HepG2 (cell line): Measurements from ENCODE around the gene TNS4. TPM values are rescaled to one million over a fixed set of nuclear protein-coding genes. Genes with fewer than 3 reads are reported as not detected.

ENCODE experiments used
- BRD4 ChIP-seq: sonication (generic); formaldehyde crosslinking; IDR thresholded peaks from 2 replicates; pipeline ENCODE4 v1.4.0; 2020; ENCODE audit warnings: missing genetic modification reagents
- DMAP1 ChIP-seq: IDR thresholded peaks from 2 replicates; pipeline ENCODE4 v1.6.1; 2016
- ETV5 ChIP-seq: IDR thresholded peaks from 2 replicates; pipeline ENCODE4 v1.6.1; 2018; ENCODE audit warnings: missing biosample characterization, missing genetic modification reagents, inconsistent platforms, borderline replicate concordance
- MEF2D ChIP-seq: sonication (generic); formaldehyde crosslinking; IDR thresholded peaks from 2 replicates; pipeline ENCODE4 v1.5.1; 2020; ENCODE audit warnings: mild to moderate bottlenecking, missing genetic modification reagents
- NR1H2 ChIP-seq: sonication (generic); formaldehyde crosslinking; IDR thresholded peaks from 2 replicates; pipeline ENCODE4 v1.8.1; 2022; ENCODE audit warnings: low read depth, missing genetic modification reagents, borderline replicate concordance
- SMAD9 ChIP-seq: sonication (generic); formaldehyde crosslinking; IDR thresholded peaks from 2 replicates; pipeline ENCODE4 v1.5.1; 2020; ENCODE audit warnings: mild to moderate bottlenecking, missing genetic modification reagents
- TMF1 ChIP-seq: sonication (generic); formaldehyde crosslinking; IDR thresholded peaks from 2 replicates; pipeline ENCODE4 v1.8.1; 2022; ENCODE audit warnings: low read depth, missing genetic modification reagents
- ZBTB37 ChIP-seq: sonication (generic); formaldehyde crosslinking; IDR thresholded peaks from 2 replicates; pipeline ENCODE4 v1.4.0; 2020; ENCODE audit warnings: mild to moderate bottlenecking, missing genetic modification reagents
- ZEB1 ChIP-seq: IDR thresholded peaks from 2 replicates; pipeline ENCODE4 v1.6.1; 2012; ENCODE audit warnings: mild to moderate bottlenecking, low read depth, inconsistent platforms; ENCODE audit not compliant: insufficient replicate concordance
- ZFX ChIP-seq: sonication (generic); formaldehyde crosslinking; IDR thresholded peaks from 2 replicates; pipeline ENCODE4 v1.4.0; 2020; ENCODE audit warnings: mild to moderate bottlenecking, low read depth, missing genetic modification reagents, moderate library complexity
- ZNF33B ChIP-seq: sonication (generic); formaldehyde crosslinking; IDR thresholded peaks from 2 replicates; pipeline ENCODE4 v1.5.1; 2020; ENCODE audit warnings: mild to moderate bottlenecking, missing genetic modification reagents
- ZNF44 ChIP-seq: sonication (generic); formaldehyde crosslinking; IDR thresholded peaks from 2 replicates; pipeline ENCODE4 v1.5.1; 2020; ENCODE audit warnings: mild to moderate bottlenecking, missing genetic modification reagents
- ZNF510 ChIP-seq: sonication (generic); formaldehyde crosslinking; IDR thresholded peaks from 2 replicates; pipeline ENCODE4 v1.4.0; 2020; ENCODE audit warnings: low read depth, mild to moderate bottlenecking, missing genetic modification reagents
- ZNF563 ChIP-seq: sonication (generic); formaldehyde crosslinking; IDR thresholded peaks from 2 replicates; pipeline ENCODE4 v1.8.0; 2022; ENCODE audit warnings: mild to moderate bottlenecking, moderate library complexity, missing genetic modification reagents
- ZNF709 ChIP-seq: sonication (generic); formaldehyde crosslinking; IDR thresholded peaks from 2 replicates; pipeline ENCODE4 v1.5.0; 2020; ENCODE audit warnings: mild to moderate bottlenecking, missing genetic modification reagents
- ZNF737 ChIP-seq: sonication (generic); formaldehyde crosslinking; IDR thresholded peaks from 2 replicates; pipeline ENCODE4 v1.5.0; 2020; ENCODE audit warnings: missing genetic modification reagents, mild to moderate bottlenecking, borderline replicate concordance
- ZNF770 ChIP-seq: sonication (generic); formaldehyde crosslinking; IDR thresholded peaks from 2 replicates; pipeline ENCODE4 v1.5.0; 2020; ENCODE audit warnings: mild to moderate bottlenecking, missing genetic modification reagents
- ZNF781 ChIP-seq: sonication (generic); formaldehyde crosslinking; IDR thresholded peaks from 2 replicates; pipeline ENCODE4 v1.5.1; 2020; ENCODE audit warnings: borderline replicate concordance, mild to moderate bottlenecking, missing genetic modification reagents; ENCODE audit errors: not compliant biosample characterization
- polyA plus RNA-seq, 8 experiments: library from polyadenylated mRNA; depleted of rRNA in 3 of 8; stranded (reverse) in 7 of 8; unstranded in 1 of 8; fragments of >200 nt; fragmentation: Illumina TruSeq in 4 of 8; extraction: Trizol in 4 of 8; gene quantifications; 2 replicates each; pipeline versions ENCODE4 v1.2.1 to v1.2.3, GENCODE V29; 2011 to 2016; ENCODE audit warnings: low read depth in 4 of 8, missing spikeins in 1 of 8, mixed read lengths in 1 of 8; ENCODE audit not compliant: insufficient read depth in 1 of 8
- total RNA-seq, 5 experiments: library from RNA; depleted of rRNA; stranded (reverse); fragments of >200 nt; fragmentation: Illumina TruSeq; extraction: Trizol; gene quantifications; 2 replicates each; pipeline ENCODE4 v1.2.3, GENCODE V29; 2016; ENCODE audit warnings: low read depth in 1 of 5
- TF ChIP-seq, protein P1 (sequence below): sonication (generic); formaldehyde crosslinking; IDR thresholded peaks from 2 replicates; pipeline ENCODE4 v1.4.0; 2020; ENCODE audit warnings: missing genetic modification reagents, mild to moderate bottlenecking, borderline replicate concordance
- TF ChIP-seq, protein P2 (sequence below), 2 experiments: IDR thresholded peaks; 2 replicates each; pipeline ENCODE4 v1.6.1; 2011 to 2012; ENCODE audit warnings: low read length in 2 of 2, borderline replicate concordance in 1 of 2, low read depth in 1 of 2, mild to moderate bottlenecking in 1 of 2, moderate library complexity in 1 of 2

Gene TNS4
- total and polyA plus RNA-seq, 2 of the 13 experiments (the other 11 are each of a cell fraction or from before 2014, with no cell fraction given): 0.58 to 2.1 TPM

DNA sequence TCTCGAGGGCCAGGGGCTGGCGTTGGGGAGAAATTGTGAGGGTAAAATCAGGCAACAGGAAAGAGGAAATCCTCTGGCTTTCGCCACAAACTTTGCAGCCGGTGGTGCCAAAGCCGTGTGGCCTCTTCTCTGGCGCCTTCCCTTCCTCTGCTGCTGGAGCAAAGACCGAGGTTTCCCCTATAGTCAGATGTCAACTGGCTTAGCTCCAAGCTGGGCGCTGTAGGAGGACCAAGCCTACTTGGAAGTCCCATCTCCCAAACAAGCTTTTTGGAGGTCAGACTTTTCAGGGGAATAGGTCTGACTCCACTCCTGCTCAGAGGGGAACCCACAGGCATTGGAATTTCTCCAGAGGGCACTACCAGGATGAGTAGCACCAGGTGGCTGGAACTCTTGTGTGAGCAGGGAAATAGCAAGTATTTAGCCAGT lies 53.2 kb downstream of the TNS4 start (continued):
- TF ChIP-seq ZBTB37 (CRISPR knock-in tag) (0 out of 2 replicates have a peak, but pooled peaks have one; percentile 81), TMF1 (0 out of 2 replicates have a peak, but pooled peaks have one; percentile 24), ZNF781 (CRISPR knock-in tag) (peak; percentile 88), ZNF737 (CRISPR knock-in tag) (0 out of 2 replicates have a peak, but pooled peaks have one; percentile 8), ETV5 (CRISPR knock-in tag) (0 out of 2 replicates have a peak, but pooled peaks have one; percentile 14), ZNF33B (peak; percentile 51; the same call in 1 of the 2 replicates), ZNF770 (CRISPR knock-in tag) (peak; percentile 10; the same call in 1 of the 2 replicates), NR1H2 (CRISPR knock-in tag) (peak; percentile 25; the same call in 1 of the 2 replicates), ZEB1 (peak; percentile 72), BRD4 (CRISPR knock-in tag) (0 out of 2 replicates have a peak, but pooled peaks have one; percentile 10), SMAD9 (CRISPR knock-in tag) (peak; percentile 56), ZNF44 (CRISPR knock-in tag) (peak; percentile 89), DMAP1 (CRISPR knock-in tag) (peak; percentile 6; the same call in 1 of the 2 replicates), ZNF563 (CRISPR knock-in tag) (peak; percentile 54; the same call in 1 of the 2 replicates), ZNF709 (CRISPR knock-in tag) (peak; percentile 94), ZFX (CRISPR knock-in tag) (peak; percentile 15; the same call in 1 of the 2 replicates), ZNF510 (peak; percentile 18; the same call in 1 of the 2 replicates), MEF2D (0 out of 2 replicates have a peak, but pooled peaks have one; percentile 16)
- TF ChIP-seq, protein P1, sequence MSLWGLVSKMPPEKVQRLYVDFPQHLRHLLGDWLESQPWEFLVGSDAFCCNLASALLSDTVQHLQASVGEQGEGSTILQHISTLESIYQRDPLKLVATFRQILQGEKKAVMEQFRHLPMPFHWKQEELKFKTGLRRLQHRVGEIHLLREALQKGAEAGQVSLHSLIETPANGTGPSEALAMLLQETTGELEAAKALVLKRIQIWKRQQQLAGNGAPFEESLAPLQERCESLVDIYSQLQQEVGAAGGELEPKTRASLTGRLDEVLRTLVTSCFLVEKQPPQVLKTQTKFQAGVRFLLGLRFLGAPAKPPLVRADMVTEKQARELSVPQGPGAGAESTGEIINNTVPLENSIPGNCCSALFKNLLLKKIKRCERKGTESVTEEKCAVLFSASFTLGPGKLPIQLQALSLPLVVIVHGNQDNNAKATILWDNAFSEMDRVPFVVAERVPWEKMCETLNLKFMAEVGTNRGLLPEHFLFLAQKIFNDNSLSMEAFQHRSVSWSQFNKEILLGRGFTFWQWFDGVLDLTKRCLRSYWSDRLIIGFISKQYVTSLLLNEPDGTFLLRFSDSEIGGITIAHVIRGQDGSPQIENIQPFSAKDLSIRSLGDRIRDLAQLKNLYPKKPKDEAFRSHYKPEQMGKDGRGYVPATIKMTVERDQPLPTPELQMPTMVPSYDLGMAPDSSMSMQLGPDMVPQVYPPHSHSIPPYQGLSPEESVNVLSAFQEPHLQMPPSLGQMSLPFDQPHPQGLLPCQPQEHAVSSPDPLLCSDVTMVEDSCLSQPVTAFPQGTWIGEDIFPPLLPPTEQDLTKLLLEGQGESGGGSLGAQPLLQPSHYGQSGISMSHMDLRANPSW (CRISPR knock-in tag): no peak
- TF ChIP-seq, protein P2, sequence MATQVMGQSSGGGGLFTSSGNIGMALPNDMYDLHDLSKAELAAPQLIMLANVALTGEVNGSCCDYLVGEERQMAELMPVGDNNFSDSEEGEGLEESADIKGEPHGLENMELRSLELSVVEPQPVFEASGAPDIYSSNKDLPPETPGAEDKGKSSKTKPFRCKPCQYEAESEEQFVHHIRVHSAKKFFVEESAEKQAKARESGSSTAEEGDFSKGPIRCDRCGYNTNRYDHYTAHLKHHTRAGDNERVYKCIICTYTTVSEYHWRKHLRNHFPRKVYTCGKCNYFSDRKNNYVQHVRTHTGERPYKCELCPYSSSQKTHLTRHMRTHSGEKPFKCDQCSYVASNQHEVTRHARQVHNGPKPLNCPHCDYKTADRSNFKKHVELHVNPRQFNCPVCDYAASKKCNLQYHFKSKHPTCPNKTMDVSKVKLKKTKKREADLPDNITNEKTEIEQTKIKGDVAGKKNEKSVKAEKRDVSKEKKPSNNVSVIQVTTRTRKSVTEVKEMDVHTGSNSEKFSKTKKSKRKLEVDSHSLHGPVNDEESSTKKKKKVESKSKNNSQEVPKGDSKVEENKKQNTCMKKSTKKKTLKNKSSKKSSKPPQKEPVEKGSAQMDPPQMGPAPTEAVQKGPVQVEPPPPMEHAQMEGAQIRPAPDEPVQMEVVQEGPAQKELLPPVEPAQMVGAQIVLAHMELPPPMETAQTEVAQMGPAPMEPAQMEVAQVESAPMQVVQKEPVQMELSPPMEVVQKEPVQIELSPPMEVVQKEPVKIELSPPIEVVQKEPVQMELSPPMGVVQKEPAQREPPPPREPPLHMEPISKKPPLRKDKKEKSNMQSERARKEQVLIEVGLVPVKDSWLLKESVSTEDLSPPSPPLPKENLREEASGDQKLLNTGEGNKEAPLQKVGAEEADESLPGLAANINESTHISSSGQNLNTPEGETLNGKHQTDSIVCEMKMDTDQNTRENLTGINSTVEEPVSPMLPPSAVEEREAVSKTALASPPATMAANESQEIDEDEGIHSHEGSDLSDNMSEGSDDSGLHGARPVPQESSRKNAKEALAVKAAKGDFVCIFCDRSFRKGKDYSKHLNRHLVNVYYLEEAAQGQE (IDR thresholded peaks at IDR 0.05; ENCODE audit: borderline replicate concordance in 1 of 2, low read depth in 1 of 2, low read length in 2 of 2): no peak
